Activated B cell treated with CpG ODN at 0.5 μM for 24 hours (primary cell): ENCODE data around the gene ASXL1. TPM values are rescaled to one million over a fixed set of nuclear protein-coding genes. Genes with fewer than 3 reads are reported as not detected.

ENCODE experiments used
- ATAC-seq: fragments of 200-7000 bp; cut with Tn5 transposase; one replicate; pipeline ENCODE4 v1.10.0; 2021; ENCODE audit warnings: low read depth, mild to moderate bottlenecking, moderate library complexity
- CTCF ChIA-PET: fragments of 350-600 bp; sonication (Branson Sonifier 250); formaldehyde crosslinking; loops from one replicate; lab custom pipeline; 2021; ENCODE audit warnings: antibody characterized with exemption; lab: Charles Lee
- POLR2A ChIA-PET: fragments of 350-600 bp; sonication (Branson Sonifier 250); formaldehyde crosslinking; loops from one replicate; lab custom pipeline; 2021; ENCODE audit warnings: antibody characterized with exemption; lab: Charles Lee
- DNase-seq: peaks from one replicate; pipeline ENCODE4 v3.0.0; 2022
- H3K27ac Mint-ChIP-seq: one replicate; pipeline ENCODE4 v1.8.0; 2020; ENCODE audit warnings: mixed read lengths
- H3K27me3 Mint-ChIP-seq: one replicate; pipeline ENCODE4 v1.8.0; 2021; ENCODE audit warnings: mixed read lengths
- H3K36me3 Mint-ChIP-seq: one replicate; pipeline ENCODE4 v1.8.0; 2021; ENCODE audit warnings: low read depth, mixed read lengths
- H3K4me1 Mint-ChIP-seq: one replicate; pipeline ENCODE4 v1.8.0; 2021; ENCODE audit warnings: mixed read lengths
- H3K4me3 Mint-ChIP-seq: one replicate; pipeline ENCODE4 v1.8.0; 2020; ENCODE audit warnings: mild to moderate bottlenecking, mixed read lengths
- H3K9me3 Mint-ChIP-seq: one replicate; pipeline ENCODE4 v1.8.0; 2020; ENCODE audit warnings: mixed read lengths
- CTCF ChIP-seq: fragments of 200-600 bp; IDR thresholded peaks from one replicate; pipeline ENCODE4 v1.8.0; 2022; ENCODE audit warnings: antibody characterized with exemption, mild to moderate bottlenecking
- intact Hi-C: fragments of 100-400 bp; cut with micrococcal nuclease; formaldehyde crosslinking; loops from one replicate; pipeline ENCODE4 v1.15.1; 2024
- total RNA-seq: library from RNA; stranded (reverse); gene quantifications from 2 replicates; pipeline ENCODE4 v1.2.3, GENCODE V29; 2022

ASXL1 gene
- total RNA-seq, 1 donor from 2014 or later: 169 TPM

- ChIA-PET POLR2A (no interaction called here), CTCF (no interaction called here)
- Mint-ChIP-seq H3K9me3 (no peaks in the 10 kb centered on the region), H3K27me3 (no peaks in the 10 kb centered on the region), H3K27ac (no peak overlapping the region), H3K36me3 (peaks cover 14% of the 10 kb centered on the region), H3K4me1 (peaks cover 9% of the 10 kb centered on the region), H3K4me3 (no peak overlapping the region)
- TF ChIP-seq CTCF: no peak
- DNase-seq (no peak), ATAC-seq (no peak)
- intact Hi-C loops: loop anchor here (10.0 kb wide), 1 partner anchor 203 kb away; no protein-coding TSS in a partner anchor
Measured at GRCh38 chr20:32451340-32451681, 93.2 kb downstream of the ASXL1 start.

GRCh38 chr20:32451682-32452461 is 93.7 kb downstream of the ASXL1 start:
- Mint-ChIP-seq H3K4me3 (no peak overlapping the region), H3K9me3 (no peaks in the 10 kb centered on the region), H3K4me1 (peaks cover 9% of the 10 kb centered on the region), H3K36me3 (peaks cover 10% of the 10 kb centered on the region), H3K27me3 (no peaks in the 10 kb centered on the region), H3K27ac (no peak overlapping the region)
- ChIA-PET CTCF (interaction anchor here (1.3 kb wide), 1 partner anchor 8 kb away, joined by 4 read pairs; no protein-coding TSS in a partner anchor), POLR2A (interaction anchor here (0.6 kb wide), 1 partner anchor 94 kb away, joined by 3 read pairs; the partner anchor contains the start of gene ASXL1)
- DNase-seq: no peak
- TF ChIP-seq CTCF: no peak
- intact Hi-C loops: loop anchor here (10.0 kb wide), 1 partner anchor 203 kb away; no protein-coding TSS in a partner anchor
- ATAC-seq: no peak

DNA sequence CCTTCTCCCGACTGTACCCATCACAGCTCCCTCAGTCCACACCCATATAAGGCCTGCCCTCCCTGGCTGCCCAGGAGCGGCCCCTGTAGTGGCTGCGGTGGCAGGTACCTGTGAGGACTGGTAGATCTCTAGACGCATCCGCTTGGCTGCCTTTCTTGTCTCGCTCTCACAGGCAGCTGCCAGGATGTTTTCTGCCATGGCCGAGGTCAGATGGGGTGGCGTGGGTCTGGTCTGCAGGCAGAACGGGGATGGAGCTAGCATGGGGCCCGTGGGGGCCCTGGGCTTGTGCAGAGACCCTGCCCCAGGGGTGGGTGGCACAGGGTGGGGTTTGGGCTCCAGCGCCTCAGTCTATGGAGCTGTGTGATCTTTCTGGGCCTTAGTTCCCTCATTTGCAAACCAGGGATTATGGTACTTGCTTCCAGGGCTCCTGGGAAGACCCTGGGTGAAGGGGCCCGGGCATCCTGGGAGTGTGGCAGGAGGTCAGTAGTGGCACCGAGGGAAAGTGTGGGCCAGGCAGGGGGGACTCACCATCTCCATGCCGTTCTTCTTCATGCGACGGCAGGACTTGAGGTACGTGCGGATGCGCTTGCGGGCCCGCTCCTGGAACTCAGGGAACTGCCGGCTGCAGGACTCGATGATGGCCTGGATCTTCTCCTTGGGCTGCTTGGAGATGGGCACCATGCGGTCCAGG is 94.8 kb downstream of the ASXL1 start:
- no peaks in the 10 kb centered on the region for H3K9me3 Mint-ChIP-seq
- intact Hi-C loops: loop anchor here (10.0 kb wide), 1 partner anchor 202 kb away; no protein-coding TSS in a partner anchor
- ATAC-seq (no peak), DNase-seq (no peak)
- no peaks in the 10 kb centered on the region for H3K27me3 Mint-ChIP-seq
- TF ChIP-seq CTCF: no peak
- no peak overlapping the region for H3K27ac Mint-ChIP-seq
- H3K4me3 Mint-ChIP-seq: no peak overlapping the region
- ChIA-PET POLR2A (no interaction called here), CTCF (interaction anchor here (1.3 kb wide), 1 partner anchor 9 kb away, joined by 4 read pairs; no protein-coding TSS in a partner anchor)
- H3K4me1 Mint-ChIP-seq: peaks cover 13% of the 10 kb centered on the region
- peaks cover 6% of the 10 kb centered on the region for H3K36me3 Mint-ChIP-seq

- no peak overlapping the region for H3K27ac Mint-ChIP-seq
- H3K9me3 Mint-ChIP-seq: no peaks in the 10 kb centered on the region
Measured at GRCh38 chr20:32453467-32454163, 95.5 kb downstream of the ASXL1 start.

More at GRCh38 chr20:32453467-32454163, 95.5 kb downstream of the ASXL1 start:
- TF ChIP-seq CTCF: no peak
- Mint-ChIP-seq H3K4me1 (peaks cover 20% of the 10 kb centered on the region), H3K36me3 (peaks cover 6% of the 10 kb centered on the region), H3K4me3 (no peak overlapping the region), H3K27me3 (no peaks in the 10 kb centered on the region)
- ChIA-PET POLR2A (interaction anchor here (0.7 kb wide), 1 partner anchor 257 kb away, joined by 4 read pairs; no protein-coding TSS in a partner anchor), CTCF (no interaction called here)
- no peak for DNase-seq
- intact Hi-C loops: loop anchor here (10.0 kb wide), 1 partner anchor 201 kb away; no protein-coding TSS in a partner anchor
- ATAC-seq: no peak
